22Rv1 (cell line): ENCODE results near the gene FAAP100.

ENCODE experiments used
- H3K27ac ChIP-seq: fragments of 450-650 bp; 2 replicates; pipeline ENCODE4 v1.5.1; 2017
- ZFX ChIP-seq: fragments of 450-650 bp; IDR thresholded peaks from 2 replicates; pipeline ENCODE4 v1.6.1; 2017; ENCODE audit warnings: antibody characterized with exemption, borderline replicate concordance
- TF ChIP-seq, protein P1 (sequence below): fragments of 450-650 bp; IDR thresholded peaks from 2 replicates; pipeline ENCODE4 v1.5.1; 2017; ENCODE audit warnings: mild to moderate bottlenecking

The FAAP100 gene

DNA sequence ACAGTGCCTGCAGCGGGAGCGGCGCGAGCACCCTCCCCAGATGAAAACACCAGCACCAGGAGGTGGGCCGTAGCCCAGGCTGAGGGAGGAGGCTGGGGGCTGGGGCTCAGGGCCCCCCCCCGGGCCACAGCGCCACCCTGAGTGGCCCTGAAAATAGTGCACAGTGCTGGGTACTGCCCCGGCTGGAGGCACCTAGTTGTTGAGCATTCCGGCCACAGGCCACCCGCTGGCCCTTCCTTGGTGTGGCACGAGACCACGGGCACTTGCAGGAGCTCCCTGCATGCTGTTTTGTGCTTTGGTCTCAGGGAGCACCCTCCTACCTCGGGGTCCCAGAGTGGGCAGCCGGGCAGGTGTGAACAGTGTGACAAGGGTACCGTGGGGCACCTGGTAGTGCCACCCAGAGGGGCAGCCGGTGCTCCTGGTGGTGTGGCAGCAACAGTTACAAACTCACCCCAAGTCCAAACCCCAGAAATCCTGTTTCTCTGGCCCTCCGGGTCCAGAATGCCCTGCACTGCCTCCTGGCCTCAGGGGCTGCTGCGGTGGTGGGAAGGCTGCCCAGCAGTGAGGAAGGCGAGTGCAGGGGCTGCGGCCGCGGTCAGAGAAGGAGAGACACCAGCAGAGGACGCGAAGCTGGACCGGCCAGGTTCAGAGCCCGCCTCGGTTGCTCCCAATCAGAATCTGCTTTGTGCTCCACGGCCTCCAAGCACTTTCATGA lies 12.0 kb downstream of the FAAP100 start:
- H3K27ac ChIP-seq, result peak overlapping the region; percentile 23; the same call in 1 of the 2 replicates
- TF ChIP-seq, protein P1, sequence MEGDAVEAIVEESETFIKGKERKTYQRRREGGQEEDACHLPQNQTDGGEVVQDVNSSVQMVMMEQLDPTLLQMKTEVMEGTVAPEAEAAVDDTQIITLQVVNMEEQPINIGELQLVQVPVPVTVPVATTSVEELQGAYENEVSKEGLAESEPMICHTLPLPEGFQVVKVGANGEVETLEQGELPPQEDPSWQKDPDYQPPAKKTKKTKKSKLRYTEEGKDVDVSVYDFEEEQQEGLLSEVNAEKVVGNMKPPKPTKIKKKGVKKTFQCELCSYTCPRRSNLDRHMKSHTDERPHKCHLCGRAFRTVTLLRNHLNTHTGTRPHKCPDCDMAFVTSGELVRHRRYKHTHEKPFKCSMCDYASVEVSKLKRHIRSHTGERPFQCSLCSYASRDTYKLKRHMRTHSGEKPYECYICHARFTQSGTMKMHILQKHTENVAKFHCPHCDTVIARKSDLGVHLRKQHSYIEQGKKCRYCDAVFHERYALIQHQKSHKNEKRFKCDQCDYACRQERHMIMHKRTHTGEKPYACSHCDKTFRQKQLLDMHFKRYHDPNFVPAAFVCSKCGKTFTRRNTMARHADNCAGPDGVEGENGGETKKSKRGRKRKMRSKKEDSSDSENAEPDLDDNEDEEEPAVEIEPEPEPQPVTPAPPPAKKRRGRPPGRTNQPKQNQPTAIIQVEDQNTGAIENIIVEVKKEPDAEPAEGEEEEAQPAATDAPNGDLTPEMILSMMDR, result no peak
- no peak for TF ChIP-seq ZFX

DNA sequence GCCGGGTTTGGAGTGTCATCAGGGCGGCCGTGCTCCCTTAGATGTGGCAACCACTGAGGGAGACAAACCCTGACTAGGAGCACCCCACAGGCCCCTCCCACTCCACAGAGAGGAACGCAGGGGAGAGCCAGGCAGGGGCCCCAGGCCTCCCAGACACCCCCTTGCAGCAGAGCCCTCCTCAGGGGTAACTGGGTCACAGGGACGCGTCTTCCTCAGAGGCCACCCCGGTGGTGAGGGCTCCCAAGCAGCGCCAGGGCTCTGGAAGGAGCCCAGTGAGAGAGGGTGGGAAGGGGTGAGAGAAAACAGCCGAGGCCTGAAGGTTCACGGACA lies 12.6 kb downstream of the FAAP100 start:
- TF ChIP-seq ZFX, result no peak
- TF ChIP-seq, protein P1, result no peak
- peak overlapping the region; percentile 23; the same call in 1 of the 2 replicates for H3K27ac ChIP-seq

DNA sequence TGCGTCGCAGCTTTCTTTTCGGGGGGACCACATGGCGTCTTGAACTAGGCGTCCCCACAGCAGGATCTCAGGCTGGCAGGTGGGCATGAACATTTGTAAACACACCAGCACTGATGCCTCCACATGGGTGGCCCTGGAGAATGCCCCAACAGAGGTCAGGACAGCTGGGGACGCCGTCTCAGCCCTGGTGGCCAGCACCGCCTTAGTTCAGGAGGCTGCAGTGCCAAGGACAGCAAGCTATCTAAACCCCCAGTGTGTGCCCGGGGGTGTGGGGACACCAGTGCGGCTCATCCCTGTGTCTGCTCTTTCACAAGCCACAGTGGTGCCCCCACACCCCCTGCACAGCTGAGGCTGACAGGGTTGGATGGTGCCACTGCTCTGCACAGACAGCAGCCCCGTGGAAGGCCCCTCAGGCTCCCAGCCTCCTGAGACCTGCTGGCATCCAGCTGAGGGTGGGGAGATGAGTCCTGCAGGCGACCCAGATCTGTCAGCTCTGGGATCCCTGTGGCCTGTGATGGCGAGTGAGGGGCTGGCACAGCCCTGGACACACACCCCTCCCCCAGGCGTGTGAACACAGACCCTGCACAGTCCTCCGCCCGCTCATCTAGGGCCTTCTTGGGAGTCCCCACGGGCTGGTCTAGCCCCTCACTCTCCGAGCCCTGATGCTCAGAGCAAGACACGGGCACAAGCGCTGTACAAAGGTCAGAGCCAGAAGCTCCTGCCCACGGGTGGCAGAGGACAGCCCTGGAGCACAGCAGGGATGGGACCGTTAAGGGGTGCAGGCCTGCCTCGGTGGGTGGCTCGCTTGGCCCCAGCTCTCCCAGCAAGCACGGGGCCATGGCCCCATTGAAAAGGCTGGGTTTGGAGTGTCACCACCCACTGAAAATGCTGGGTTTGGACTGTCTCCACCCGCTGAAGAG lies 13.2 kb downstream of the FAAP100 start:
- TF ChIP-seq ZFX, result no peak
- TF ChIP-seq, protein P1, result no peak
- H3K27ac ChIP-seq, result peak overlapping the region; percentile 23

DNA sequence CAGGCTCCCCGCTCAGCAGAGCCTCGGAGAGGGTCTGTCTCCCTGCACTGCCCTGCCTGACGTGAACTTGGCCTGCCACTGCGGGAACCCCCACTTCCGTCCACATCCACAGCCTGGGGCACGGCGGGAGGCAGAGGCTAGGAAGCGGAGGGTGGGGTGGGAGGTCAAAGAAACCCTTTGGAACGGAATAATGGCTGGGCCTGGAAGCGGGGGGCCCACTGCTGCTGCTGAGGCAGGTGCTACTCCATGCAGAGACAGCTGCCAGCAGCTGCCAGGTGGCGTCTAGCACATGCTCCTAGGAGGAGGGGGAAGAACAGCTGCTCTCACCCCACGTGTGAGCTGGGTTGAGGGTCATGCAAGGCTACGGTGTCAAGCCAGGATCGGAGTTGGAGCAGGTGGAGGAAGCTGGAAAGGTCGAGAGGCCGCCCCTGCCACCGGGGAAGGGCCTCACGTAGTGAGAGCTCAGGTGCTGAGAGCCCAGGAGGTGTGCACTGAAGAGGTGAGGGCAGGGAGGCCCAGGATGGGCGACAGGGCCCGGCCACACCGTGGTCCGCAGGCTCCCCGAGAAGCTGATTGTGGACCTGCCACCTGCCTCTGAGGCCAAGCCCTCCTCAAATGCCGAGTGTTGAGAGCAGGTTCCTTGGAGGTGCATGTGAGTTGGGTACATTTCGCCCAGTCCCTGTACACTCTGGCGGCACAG lies 14.1 kb downstream of the FAAP100 start:
- H3K27ac ChIP-seq, result peak overlapping the region; percentile 23; the same call in 1 of the 2 replicates
- no peak for TF ChIP-seq ZFX
- TF ChIP-seq, protein P1, result peak; percentile 37

DNA sequence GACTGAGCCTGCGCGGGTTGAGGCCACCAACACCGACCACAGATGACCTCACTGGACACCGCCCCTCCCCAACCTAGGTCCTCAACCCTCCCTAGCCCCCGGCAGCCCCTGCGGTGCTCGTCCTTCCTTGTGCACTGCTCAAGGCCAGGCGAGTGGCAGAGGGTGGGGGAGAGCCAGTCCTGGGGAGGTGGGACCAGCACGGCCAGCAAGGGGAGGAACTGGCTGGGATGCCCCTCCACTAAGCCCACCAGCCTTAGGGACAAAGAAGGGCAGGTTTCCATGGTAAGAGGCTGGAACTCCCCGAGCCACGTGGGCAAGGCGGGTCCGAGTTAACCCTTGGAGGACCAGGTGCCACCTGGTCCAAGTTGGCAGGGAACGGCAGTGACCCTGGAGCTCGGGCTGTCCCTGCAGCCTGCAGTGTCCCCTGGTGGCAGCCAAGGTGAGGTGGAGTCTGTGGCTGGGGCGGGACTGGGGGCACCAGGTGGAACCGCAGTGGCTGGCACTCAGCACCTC lies 14.8 kb downstream of the FAAP100 start:
- H3K27ac ChIP-seq, result no peak overlapping the region; the same call in 1 of the 2 replicates
- TF ChIP-seq, protein P1, result peak; percentile 70
- no peak for TF ChIP-seq ZFX

DNA sequence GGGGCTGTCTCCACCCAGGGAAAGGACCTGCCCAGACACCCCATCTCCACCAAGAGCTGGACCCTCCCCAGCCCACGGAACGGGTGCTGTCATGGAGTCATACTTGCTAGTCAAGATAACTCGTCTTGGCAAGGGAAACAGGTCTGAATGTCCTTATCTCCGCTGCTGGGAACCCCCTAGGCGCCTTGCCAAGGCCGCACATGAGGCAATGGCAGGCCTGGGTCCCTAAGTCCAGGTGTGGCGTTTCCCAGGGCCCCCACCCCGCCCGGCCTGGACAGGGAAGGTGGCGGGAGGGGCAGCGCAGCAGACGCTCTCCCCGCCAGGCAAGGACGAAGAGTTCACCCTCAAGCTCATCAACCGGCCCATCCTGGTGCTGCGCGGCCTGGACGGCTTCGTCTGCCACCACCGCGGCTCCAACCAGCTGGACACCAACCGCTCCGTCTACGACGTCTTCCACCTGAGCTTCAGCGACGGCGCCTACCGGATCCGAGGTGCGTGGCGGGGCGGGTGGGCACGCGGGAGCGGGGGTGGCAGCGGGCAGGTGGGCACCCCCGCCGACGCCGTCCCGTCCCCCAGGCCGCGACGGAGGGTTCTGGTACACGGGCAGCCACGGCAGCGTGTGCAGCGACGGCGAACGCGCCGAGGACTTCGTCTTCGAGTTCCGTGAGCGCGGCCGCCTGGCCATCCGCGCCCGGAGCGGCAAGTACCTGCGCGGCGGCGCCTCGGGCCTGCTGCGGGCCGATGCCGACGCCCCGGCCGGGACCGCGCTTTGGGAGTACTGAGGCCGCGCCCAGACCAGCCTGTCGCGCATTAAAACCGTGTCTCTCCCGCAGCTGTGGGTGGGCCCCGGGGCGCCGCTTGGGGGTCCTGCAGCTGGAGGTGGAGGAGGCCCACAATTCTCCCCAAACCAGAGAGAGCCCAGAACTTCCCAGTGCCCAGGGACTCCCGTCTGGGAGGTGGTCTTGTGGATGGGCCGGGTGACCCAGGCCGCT lies 15.6 kb downstream of the FAAP100 start:
- H3K27ac ChIP-seq, result no peak overlapping the region
- no peak for TF ChIP-seq ZFX
- TF ChIP-seq, protein P1, result no peak
